Neutrophil (primary cell): Measurements from ENCODE around the gene TTLL5.

Experiments
- H3K27ac ChIP-seq: fragments of 200-600 bp; sonication (generic); 2 replicates; pipeline ENCODE4 v1.5.1; 2016; ENCODE audit warnings: mild to moderate bottlenecking, moderate library complexity
- H3K27me3 ChIP-seq: fragments of 200-600 bp; sonication (generic); 2 replicates; pipeline ENCODE4 v1.6.0; 2016; ENCODE audit warnings: mild to moderate bottlenecking
- H3K36me3 ChIP-seq: fragments of 200-600 bp; sonication (generic); 2 replicates; pipeline ENCODE4 v1.5.1; 2017
- H3K4me1 ChIP-seq, 2 experiments: fragments of 200-600 bp in 1 of 2; sonication (generic) in 1 of 2; 1 replicate in 1 of 2; 2 replicates in 1 of 2; pipeline versions ENCODE4 v1.5.1 to v1.6.1; 2013 to 2016; ENCODE audit warnings: low read depth in 1 of 2, low read length in 1 of 2, mild to moderate bottlenecking in 1 of 2, moderate library complexity in 1 of 2; ENCODE audit not compliant: control insufficient read depth in 1 of 2, insufficient read depth in 1 of 2
- H3K4me3 ChIP-seq, 2 experiments: fragments of 200-600 bp in 1 of 2; sonication (generic) in 1 of 2; 1 replicate in 1 of 2; 2 replicates in 1 of 2; pipeline ENCODE4 v1.5.1; 2013 to 2016; ENCODE audit warnings: low read depth in 1 of 2, low read length in 1 of 2, mild to moderate bottlenecking in 1 of 2, moderate library complexity in 1 of 2
- H3K9me3 ChIP-seq: fragments of 200-600 bp; sonication (generic); 2 replicates; pipeline ENCODE4 v1.5.1; 2016
- TF ChIP-seq, protein P1 (sequence below): fragments of 200-600 bp; sonication (generic); IDR thresholded peaks from 2 replicates; pipeline ENCODE4 v1.5.1; 2016; ENCODE audit warnings: antibody characterized with exemption

The TTLL5 gene

GRCh38 chr14:75667099-75667765, 6.2 kb downstream of the TTLL5 start:
- Histone ChIP-seq H3K4me3 (no peak overlapping the region), H3K27me3 (no peaks in the 10 kb centered on the region), H3K9me3 (no peaks in the 10 kb centered on the region), H3K27ac (no peak overlapping the region), H3K36me3 (peaks cover 4% of the 10 kb centered on the region), H3K4me1 (peaks cover under 1% of the 10 kb centered on the region in 2 experiments)
- TF ChIP-seq, protein P1, sequence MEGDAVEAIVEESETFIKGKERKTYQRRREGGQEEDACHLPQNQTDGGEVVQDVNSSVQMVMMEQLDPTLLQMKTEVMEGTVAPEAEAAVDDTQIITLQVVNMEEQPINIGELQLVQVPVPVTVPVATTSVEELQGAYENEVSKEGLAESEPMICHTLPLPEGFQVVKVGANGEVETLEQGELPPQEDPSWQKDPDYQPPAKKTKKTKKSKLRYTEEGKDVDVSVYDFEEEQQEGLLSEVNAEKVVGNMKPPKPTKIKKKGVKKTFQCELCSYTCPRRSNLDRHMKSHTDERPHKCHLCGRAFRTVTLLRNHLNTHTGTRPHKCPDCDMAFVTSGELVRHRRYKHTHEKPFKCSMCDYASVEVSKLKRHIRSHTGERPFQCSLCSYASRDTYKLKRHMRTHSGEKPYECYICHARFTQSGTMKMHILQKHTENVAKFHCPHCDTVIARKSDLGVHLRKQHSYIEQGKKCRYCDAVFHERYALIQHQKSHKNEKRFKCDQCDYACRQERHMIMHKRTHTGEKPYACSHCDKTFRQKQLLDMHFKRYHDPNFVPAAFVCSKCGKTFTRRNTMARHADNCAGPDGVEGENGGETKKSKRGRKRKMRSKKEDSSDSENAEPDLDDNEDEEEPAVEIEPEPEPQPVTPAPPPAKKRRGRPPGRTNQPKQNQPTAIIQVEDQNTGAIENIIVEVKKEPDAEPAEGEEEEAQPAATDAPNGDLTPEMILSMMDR: no peak

DNA sequence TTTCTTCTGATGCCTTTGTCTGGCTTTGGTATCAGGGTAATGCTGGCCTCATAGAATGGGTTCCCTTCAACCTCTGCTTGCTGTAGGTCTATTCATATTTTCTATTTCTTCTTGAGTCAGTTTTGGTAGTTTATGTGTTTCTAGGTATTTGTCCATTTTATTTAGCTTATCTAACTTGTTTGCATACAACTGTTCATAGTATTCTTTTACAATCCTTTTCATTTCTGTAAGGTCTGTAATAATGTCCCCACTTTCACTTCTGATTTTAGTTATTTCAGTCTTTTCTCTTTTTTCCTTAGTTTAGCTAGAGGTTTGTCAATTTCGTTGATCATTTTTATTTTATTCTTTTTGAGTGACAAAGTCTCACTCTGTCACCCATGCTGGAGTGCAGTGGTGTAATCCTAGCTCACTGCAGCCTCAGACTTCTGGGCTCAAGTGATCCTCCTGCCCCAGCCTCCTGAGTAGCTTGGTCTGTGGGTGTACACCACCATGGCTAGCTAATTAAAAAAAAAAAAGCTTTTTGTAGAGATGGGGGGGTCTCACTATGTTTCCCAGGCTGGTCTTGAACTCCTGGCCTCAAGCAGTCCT, 11.7 kb downstream of the TTLL5 start:
- TF ChIP-seq, protein P1: no peak
- Histone ChIP-seq H3K4me1 (no peaks in the 10 kb centered on the region), H3K27me3 (no peaks in the 10 kb centered on the region), H3K4me3 (no peak overlapping the region), H3K9me3 (no peaks in the 10 kb centered on the region), H3K36me3 (peaks cover 4% of the 10 kb centered on the region), H3K27ac (no peak overlapping the region)

DNA sequence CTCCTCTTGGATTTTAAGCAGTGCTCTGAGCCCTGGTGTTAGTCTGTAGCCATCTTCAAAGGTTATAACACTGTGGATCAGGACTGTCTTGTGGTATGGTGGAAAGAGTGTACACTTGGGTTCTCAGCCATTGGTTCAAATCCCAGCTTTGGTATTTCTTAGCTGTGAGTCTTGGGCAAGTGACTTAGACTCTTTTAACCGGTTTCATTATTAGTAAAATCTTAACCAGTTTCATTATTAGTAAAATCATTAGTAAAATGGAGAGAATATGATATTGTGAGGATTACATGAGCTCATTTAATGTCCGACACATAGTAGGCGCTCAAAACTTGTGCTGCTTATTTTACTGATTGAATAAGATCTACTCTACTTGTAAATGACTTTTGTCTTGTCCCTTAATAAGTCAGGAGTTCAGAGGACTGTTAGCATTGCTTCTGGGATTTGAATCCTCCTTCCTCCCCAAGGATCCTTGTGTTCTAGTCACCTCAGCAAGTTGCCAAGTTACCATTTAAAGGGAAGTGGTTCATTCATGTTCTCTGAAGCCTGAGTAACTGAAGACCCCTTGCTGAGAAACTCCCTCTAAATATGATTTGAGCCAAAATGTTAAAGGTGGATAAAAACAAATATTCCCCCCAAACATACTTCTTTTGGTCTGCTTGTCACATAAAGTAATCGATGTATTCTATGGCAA, 12.4 kb downstream of the TTLL5 start:
- H3K9me3 ChIP-seq: no peaks in the 10 kb centered on the region
- H3K36me3 ChIP-seq: peaks cover 4% of the 10 kb centered on the region
- H3K4me3 ChIP-seq: no peak overlapping the region
- H3K27me3 ChIP-seq: no peaks in the 10 kb centered on the region
- TF ChIP-seq, protein P1: no peak
- H3K27ac ChIP-seq: no peak overlapping the region
- H3K4me1 ChIP-seq: no peaks in the 10 kb centered on the region

- Histone ChIP-seq H3K9me3 (no peaks in the 10 kb centered on the region), H3K4me3 (no peak overlapping the region), H3K27ac (no peak overlapping the region), H3K4me1 (no peaks in the 10 kb centered on the region), H3K36me3 (peaks cover under 1% of the 10 kb centered on the region), H3K27me3 (no peaks in the 10 kb centered on the region)
- TF ChIP-seq, protein P1: no peak
Measured at GRCh38 chr14:75675265-75675960, 14.4 kb downstream of the TTLL5 start.

- no peaks in the 10 kb centered on the region for H3K27me3 ChIP-seq
- H3K36me3 ChIP-seq: peaks cover 29% of the 10 kb centered on the region
- no peaks in the 10 kb centered on the region for H3K9me3 ChIP-seq
- no peak overlapping the region for H3K4me3 ChIP-seq
- H3K27ac ChIP-seq: no peak overlapping the region
- H3K4me1 ChIP-seq: no peaks in the 10 kb centered on the region
- TF ChIP-seq, protein P1: no peak
Measured at GRCh38 chr14:75685910-75686309, 24.9 kb downstream of the TTLL5 start.
